GM21619 (cell line): ENCODE data around the gene TAOK1.
A peak's percentile ranks its signal among the peaks of the same experiment; 100 is the strongest.

Source experiments
- ATAC-seq: cut with Tn5 transposase; IDR thresholded peaks from one replicate; pipeline ENCODE4 v1.9.1; 2021; ENCODE audit not compliant: unreplicated experiment

Gene TAOK1

GRCh38 chr17:29568331-29569244 is 178.4 kb downstream of the TAOK1 start, which contains the start of gene TP53I13:
Gene TP53I13 (plus strand): TSS chr17:29568701. CDS start chr17:29568759, 58 bp downstream.
- peak; percentile 26 for ATAC-seq

- ATAC-seq, result no peak
These were observed 179.2 kb downstream of the TAOK1 start for GRCh38 chr17:29569245-29569950.

GRCh38 chr17:29570521-29570920 is 180.4 kb downstream of the TAOK1 start:
- ATAC-seq, result no peak

- no peak for ATAC-seq
These were observed 181.3 kb downstream of the TAOK1 start for GRCh38 chr17:29571486-29571882.

- no peak for ATAC-seq
These were observed 181.9 kb downstream of the TAOK1 start for GRCh38 chr17:29571883-29572681.

GRCh38 chr17:29572691-29573557 is 182.8 kb downstream of the TAOK1 start:
- no peak for ATAC-seq

GRCh38 chr17:29573558-29573869 is 183.4 kb downstream of the TAOK1 start:
- ATAC-seq, result no peak

- ATAC-seq, result no peak
These were observed 183.9 kb downstream of the TAOK1 start for GRCh38 chr17:29573871-29574731.

GRCh38 chr17:29574732-29575510 is 184.8 kb downstream of the TAOK1 start:
- ATAC-seq, result no peak

GRCh38 chr17:29575511-29576213 is 185.5 kb downstream of the TAOK1 start:
- ATAC-seq, result no peak

GRCh38 chr17:29576214-29577000 is 186.2 kb downstream of the TAOK1 start:
- ATAC-seq, result no peak

- no peak for ATAC-seq
These were observed 186.8 kb downstream of the TAOK1 start for GRCh38 chr17:29577001-29577370.

GRCh38 chr17:29577385-29578211 is 187.4 kb downstream of the TAOK1 start:
- no peak for ATAC-seq

GRCh38 chr17:29578626-29579485 is 188.7 kb downstream of the TAOK1 start:
- ATAC-seq, result no peak
